ENCODE measurements around the gene LHFPL6. TPM values are rescaled to one million over a fixed set of nuclear protein-coding genes. Genes with fewer than 3 reads are reported as not detected.

The LHFPL6 gene
- total and polyA plus RNA-seq, 4 donors: 58.1 to 214 (median 169) TPM

GRCh38 chr13:39616087-39616694, 13.2 kb upstream of the LHFPL6 start:
- Histone ChIP-seq H3K27ac (ENCODE audit: low read depth in 1 of 2, low read length in 2 of 2) (no peak overlapping the region), H3K9me3 (ENCODE audit: control insufficient read depth, low read length) (no peaks in the 10 kb centered on the region), H3K27me3 (ENCODE audit: control insufficient read depth in 1 of 2, insufficient read depth in 2 of 2, low read length in 1 of 2) (no peaks in the 10 kb centered on the region), H3K36me3 (ENCODE audit: control insufficient read depth in 1 of 2, insufficient read depth in 2 of 2, low read length in 1 of 2) (no peaks in the 10 kb centered on the region), H3K4me3 (ENCODE audit: low read length in 2 of 2) (no peak overlapping the region), H3K4me1 (ENCODE audit: control insufficient read depth in 1 of 2, insufficient read depth in 2 of 2, low read length in 2 of 2) (no peaks in the 10 kb centered on the region)
- intact Hi-C loops (cut with DNase I): loop anchor here (2.0 to 10.0 kb wide), 3 partner anchors 351 to 564 kb away; no protein-coding TSS in a partner anchor
- DNase-seq (no peak), ATAC-seq (ENCODE audit: low FRiP score) (peak; percentile 86)
- 26 to 27% methylated on average over 10 of the region's 10 CpGs for WGBS, 2 donors

DNA sequence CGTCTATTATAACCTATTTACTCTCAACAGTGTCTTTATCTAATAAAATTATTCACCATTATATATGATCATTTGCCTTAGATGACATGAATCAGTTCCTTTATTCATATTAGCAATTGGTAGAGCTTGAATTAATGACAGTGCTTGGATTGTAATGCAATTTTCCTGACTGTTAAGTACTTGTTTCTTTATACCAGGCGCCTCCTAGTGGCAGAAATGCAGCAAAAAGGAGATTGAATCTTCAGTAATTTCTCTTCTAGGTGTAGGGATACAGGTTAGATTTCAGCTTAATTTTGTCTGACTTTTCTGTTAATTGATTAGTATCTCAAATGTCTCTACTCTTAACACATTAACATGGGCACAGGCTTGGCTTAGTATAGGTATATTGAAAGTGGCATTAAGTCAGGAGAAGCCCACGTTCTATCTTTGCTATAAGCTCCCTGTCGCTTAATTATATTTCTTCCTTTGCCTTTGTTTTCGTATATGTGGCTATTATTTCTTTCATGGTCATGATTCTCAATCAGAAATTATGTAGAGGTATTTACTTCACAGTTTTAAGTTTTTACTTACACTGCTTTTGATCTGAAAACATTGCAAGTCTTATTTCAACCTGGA, 9.1 kb upstream of the LHFPL6 start:
- intact Hi-C loops (cut with DNase I): loop anchor here in 1 of 2 donors (2.0 to 10.0 kb wide), 2 partner anchors 347 to 467 kb away; no protein-coding TSS in a partner anchor

GRCh38 chr13:39607876-39608275, 4.9 kb upstream of the LHFPL6 start:
- Histone ChIP-seq H3K9me3 (ENCODE audit: control insufficient read depth, low read length) (no peaks in the 10 kb centered on the region), H3K4me1 (ENCODE audit: control insufficient read depth in 1 of 2, insufficient read depth in 2 of 2, low read length in 2 of 2) (no peaks in the 10 kb centered on the region), H3K27me3 (ENCODE audit: control insufficient read depth in 1 of 2, insufficient read depth in 2 of 2, low read length in 1 of 2) (no peaks in the 10 kb centered on the region), H3K27ac (ENCODE audit: low read depth in 1 of 2, low read length in 2 of 2) (no peak overlapping the region), H3K36me3 (ENCODE audit: control insufficient read depth in 1 of 2, insufficient read depth in 2 of 2, low read length in 1 of 2) (no peaks in the 10 kb centered on the region), H3K4me3 (ENCODE audit: low read length in 2 of 2) (no peak overlapping the region)
- DNase-seq (no peak), ATAC-seq (ENCODE audit: low FRiP score) (no peak)
- WGBS, 2 donors: 96 to 97% methylated on average over 4 of the region's 4 CpGs
- intact Hi-C loops (cut with DNase I): loop anchor here in 1 of 2 donors (5.0 kb wide), 1 partner anchor 346 kb away; no protein-coding TSS in a partner anchor

More for the DNA sequence above, 9.1 kb upstream of the LHFPL6 start:
- 60 to 61% methylated on average over 5 of the region's 5 CpGs for WGBS, 2 donors
- ATAC-seq (ENCODE audit: low FRiP score) (peak; percentile 69), DNase-seq (peak in 1 of 2 donors; percentile 63)
- H3K4me1 ChIP-seq (ENCODE audit: control insufficient read depth in 1 of 2, insufficient read depth in 2 of 2, low read length in 2 of 2): no peaks in the 10 kb centered on the region
- no peak overlapping the region for H3K4me3 ChIP-seq (ENCODE audit: low read length in 2 of 2)
- H3K36me3 ChIP-seq (ENCODE audit: control insufficient read depth in 1 of 2, insufficient read depth in 2 of 2, low read length in 1 of 2): no peaks in the 10 kb centered on the region
- H3K27ac ChIP-seq (ENCODE audit: low read depth in 1 of 2, low read length in 2 of 2): no peak overlapping the region
- H3K27me3 ChIP-seq (ENCODE audit: control insufficient read depth in 1 of 2, insufficient read depth in 2 of 2, low read length in 1 of 2): no peaks in the 10 kb centered on the region
- no peaks in the 10 kb centered on the region for H3K9me3 ChIP-seq (ENCODE audit: control insufficient read depth, low read length)

DNA sequence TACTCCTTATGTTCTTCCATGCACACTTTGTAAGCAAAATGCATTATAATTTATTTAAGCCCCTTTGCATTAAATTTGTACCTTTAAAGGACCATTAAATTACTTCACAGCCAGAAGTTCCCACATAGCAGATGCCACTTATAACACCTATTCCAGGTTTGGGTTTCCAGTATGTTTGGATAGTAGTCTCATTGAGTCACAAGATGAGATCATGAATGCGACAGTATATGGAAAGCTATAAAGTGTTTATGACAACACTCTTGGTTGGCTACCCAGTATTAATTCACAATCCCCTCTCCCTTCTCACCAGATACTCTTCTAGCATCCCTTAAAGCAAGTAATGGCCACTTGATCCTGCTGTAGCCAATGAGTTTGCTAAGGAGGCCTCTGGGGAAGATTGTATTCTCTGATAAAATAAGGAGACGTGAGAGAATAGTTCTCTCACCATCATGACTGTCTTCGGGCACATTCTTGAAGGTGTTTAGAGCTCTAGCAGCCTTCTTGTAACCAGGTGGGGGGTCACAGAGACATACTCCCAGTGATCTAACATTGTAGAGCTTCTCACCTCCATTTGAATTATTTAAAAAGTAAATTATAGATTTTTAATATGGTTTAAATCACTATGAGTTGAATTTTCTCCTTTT, 2.8 kb upstream of the LHFPL6 start:
- ATAC-seq (ENCODE audit: low FRiP score): no peak
- WGBS, 2 donors: 93% methylated on average over 3 of the region's 3 CpGs

GRCh38 chr13:39604756-39605155, 1.8 kb upstream of the LHFPL6 start:
- H3K36me3 ChIP-seq (ENCODE audit: control insufficient read depth in 1 of 2, insufficient read depth in 2 of 2, low read length in 1 of 2): no peaks in the 10 kb centered on the region
- no peak for ATAC-seq (ENCODE audit: low FRiP score)
- H3K27me3 ChIP-seq (ENCODE audit: control insufficient read depth in 1 of 2, insufficient read depth in 2 of 2, low read length in 1 of 2): no peaks in the 10 kb centered on the region
- intact Hi-C loops (cut with DNase I): loop anchor here (5.0 kb wide), 4 partner anchors 77 to 342 kb away; no protein-coding TSS in a partner anchor
- H3K9me3 ChIP-seq (ENCODE audit: control insufficient read depth, low read length): no peaks in the 10 kb centered on the region
- WGBS, 2 donors: 85 to 86% methylated on average over 5 of the region's 5 CpGs
- DNase-seq: no peak
- H3K4me3 ChIP-seq (ENCODE audit: low read length in 2 of 2): no peak overlapping the region
- H3K27ac ChIP-seq (ENCODE audit: low read depth in 1 of 2, low read length in 2 of 2): no peak overlapping the region
- H3K4me1 ChIP-seq (ENCODE audit: control insufficient read depth in 1 of 2, insufficient read depth in 2 of 2, low read length in 2 of 2): no peaks in the 10 kb centered on the region

More for the DNA sequence above, 2.8 kb upstream of the LHFPL6 start:
- H3K4me1 ChIP-seq (ENCODE audit: control insufficient read depth in 1 of 2, insufficient read depth in 2 of 2, low read length in 2 of 2): no peaks in the 10 kb centered on the region
- H3K9me3 ChIP-seq (ENCODE audit: control insufficient read depth, low read length): no peaks in the 10 kb centered on the region
- no peak overlapping the region for H3K27ac ChIP-seq (ENCODE audit: low read depth in 1 of 2, low read length in 2 of 2)
- H3K27me3 ChIP-seq (ENCODE audit: control insufficient read depth in 1 of 2, insufficient read depth in 2 of 2, low read length in 1 of 2): no peaks in the 10 kb centered on the region
- H3K36me3 ChIP-seq (ENCODE audit: control insufficient read depth in 1 of 2, insufficient read depth in 2 of 2, low read length in 1 of 2): no peaks in the 10 kb centered on the region
- H3K4me3 ChIP-seq (ENCODE audit: low read length in 2 of 2): no peak overlapping the region
- intact Hi-C loops (cut with DNase I): loop anchor here in 1 of 2 donors (5.0 kb wide), 1 partner anchor 343 kb away; no protein-coding TSS in a partner anchor
- no peak for DNase-seq

GRCh38 chr13:39603424-39603947, 493 bp upstream of the LHFPL6 start:
- ATAC-seq (ENCODE audit: low FRiP score): peak; percentile 12
- H3K4me1 ChIP-seq (ENCODE audit: control insufficient read depth in 1 of 2, insufficient read depth in 2 of 2, low read length in 2 of 2): no peaks in the 10 kb centered on the region
- 0 to 1% methylated on average over 15 of the region's 15 CpGs for WGBS, 2 donors

DNA sequence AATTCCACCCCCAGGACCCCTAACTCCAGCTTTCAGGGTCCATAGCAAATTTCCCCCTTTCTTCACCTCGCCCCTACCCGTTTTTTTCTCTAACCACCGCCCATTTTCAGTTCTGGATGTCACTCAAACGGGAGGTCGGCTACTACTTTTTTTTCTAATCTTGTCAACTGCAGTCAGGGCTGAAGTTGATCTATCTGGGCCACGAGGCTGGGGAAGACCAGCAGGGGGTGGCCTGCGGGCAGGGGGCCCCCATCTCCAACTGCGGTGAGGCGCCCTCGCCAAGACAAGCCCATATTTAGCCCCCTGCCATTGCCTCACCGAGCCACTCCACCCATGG, 748 bp downstream of the LHFPL6 start:
- H3K27ac ChIP-seq (ENCODE audit: low read depth in 1 of 2, low read length in 2 of 2): peak overlapping the region in 1 of 2 donors; percentile 76
- no peaks in the 10 kb centered on the region for H3K9me3 ChIP-seq (ENCODE audit: control insufficient read depth, low read length)
- H3K36me3 ChIP-seq (ENCODE audit: control insufficient read depth in 1 of 2, insufficient read depth in 2 of 2, low read length in 1 of 2): no peaks in the 10 kb centered on the region
- no peaks in the 10 kb centered on the region for H3K27me3 ChIP-seq (ENCODE audit: control insufficient read depth in 1 of 2, insufficient read depth in 2 of 2, low read length in 1 of 2)
- H3K4me1 ChIP-seq (ENCODE audit: control insufficient read depth in 1 of 2, insufficient read depth in 2 of 2, low read length in 2 of 2): no peaks in the 10 kb centered on the region
- DNase-seq (no peak), ATAC-seq (ENCODE audit: low FRiP score) (no peak)
- intact Hi-C loops (cut with DNase I): loop anchor here (2.0 to 5.0 kb wide), 4 partner anchors 75 to 330 kb away; no protein-coding TSS in a partner anchor
- WGBS, 2 donors: 0% methylated on average over 11 of the region's 11 CpGs
- H3K4me3 ChIP-seq (ENCODE audit: low read length in 2 of 2): peak overlapping the region; percentile 85 to 90

More at GRCh38 chr13:39603424-39603947, 493 bp upstream of the LHFPL6 start:
- Histone ChIP-seq H3K9me3 (ENCODE audit: control insufficient read depth, low read length) (no peaks in the 10 kb centered on the region), H3K4me3 (ENCODE audit: low read length in 2 of 2) (peak overlapping the region; percentile 85 to 90), H3K27ac (ENCODE audit: low read depth in 1 of 2, low read length in 2 of 2) (peak overlapping the region in 1 of 2 donors; percentile 53), H3K36me3 (ENCODE audit: control insufficient read depth in 1 of 2, insufficient read depth in 2 of 2, low read length in 1 of 2) (no peaks in the 10 kb centered on the region), H3K27me3 (ENCODE audit: control insufficient read depth in 1 of 2, insufficient read depth in 2 of 2, low read length in 1 of 2) (no peaks in the 10 kb centered on the region)
- DNase-seq: peak in 1 of 2 donors; percentile 51
- intact Hi-C loops (cut with DNase I): loop anchor here (2.0 to 5.0 kb wide), 4 partner anchors 76 to 331 kb away; no protein-coding TSS in a partner anchor

GRCh38 chr13:39601636-39602035, 1.4 kb downstream of the LHFPL6 start:
- H3K9me3 ChIP-seq (ENCODE audit: control insufficient read depth, low read length): no peaks in the 10 kb centered on the region
- DNase-seq (no peak), ATAC-seq (ENCODE audit: low FRiP score) (no peak)
- H3K36me3 ChIP-seq (ENCODE audit: control insufficient read depth in 1 of 2, insufficient read depth in 2 of 2, low read length in 1 of 2): no peaks in the 10 kb centered on the region
- no peaks in the 10 kb centered on the region for H3K27me3 ChIP-seq (ENCODE audit: control insufficient read depth in 1 of 2, insufficient read depth in 2 of 2, low read length in 1 of 2)
- intact Hi-C loops (cut with DNase I): loop anchor here (2.0 to 5.0 kb wide), 4 partner anchors 74 to 329 kb away; no protein-coding TSS in a partner anchor
- WGBS, 2 donors: 2 to 5% methylated on average over 3 of the region's 3 CpGs
- no peak overlapping the region for H3K27ac ChIP-seq (ENCODE audit: low read depth in 1 of 2, low read length in 2 of 2)
- H3K4me1 ChIP-seq (ENCODE audit: control insufficient read depth in 1 of 2, insufficient read depth in 2 of 2, low read length in 2 of 2): peaks cover 0 to 2% of the 10 kb centered on the region in 2 donors
- peak overlapping the region; percentile 85 to 90 for H3K4me3 ChIP-seq (ENCODE audit: low read length in 2 of 2)

Data from aorta (tissue), 5 donors.